GDM1 (cell line): Measurements from ENCODE around the gene ARHGAP29.

Source experiments
- DNase-seq: peaks from one replicate; lab custom pipeline; 2025; lab: John Stamatoyannopoulos, UW

Gene ARHGAP29

DNA sequence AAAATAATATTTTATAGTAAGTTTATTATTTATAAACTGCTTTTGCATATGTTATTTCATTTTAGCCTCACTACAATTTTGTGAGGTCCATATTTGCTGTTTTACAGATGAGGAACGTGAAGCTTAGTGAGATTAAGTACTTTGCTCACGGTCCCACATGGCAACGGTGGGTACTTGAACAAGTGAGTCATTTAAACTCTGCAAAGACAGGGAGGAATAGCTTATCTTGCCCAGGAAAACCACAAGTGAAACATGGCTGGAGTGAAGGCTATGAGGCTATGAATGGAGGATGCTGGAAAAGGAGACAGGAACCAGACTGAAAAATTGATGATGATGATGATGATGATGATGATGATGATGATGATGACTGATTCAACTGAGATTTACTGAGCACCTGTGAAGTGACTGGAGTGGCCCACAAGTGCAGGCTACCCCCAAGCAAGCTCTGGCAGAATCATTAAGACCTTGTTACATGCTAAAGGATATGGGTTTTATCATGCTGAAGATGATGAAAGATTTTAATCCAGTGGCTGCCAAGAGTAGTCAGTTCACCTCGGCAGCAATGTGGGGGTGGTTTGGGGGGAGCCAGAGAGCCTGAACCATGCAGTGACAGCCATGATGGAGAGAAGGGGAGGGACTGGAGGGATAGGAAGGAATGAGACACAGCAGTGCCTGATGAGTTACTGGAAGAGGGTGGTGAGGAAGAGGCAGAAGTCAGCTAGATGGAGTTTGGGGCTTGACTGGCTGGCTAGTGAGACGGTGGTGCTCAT lies 115.0 kb downstream of the ARHGAP29 start:
- DNase-seq: no peak
